Smooth muscle cell (in vitro differentiated cells): ENCODE results near the gene APH1B. TPM values are rescaled to one million over a fixed set of nuclear protein-coding genes. Genes with fewer than 3 reads are reported as not detected.

Experiments used
- DNase-seq: peaks from one replicate; lab custom pipeline; 2025; ENCODE audit not compliant: unreplicated experiment; lab: John Stamatoyannopoulos, UW
- H2AFZ ChIP-seq: fragments of 200-600 bp; sonication (generic); 2 replicates; pipeline ENCODE4 v1.6.0; 2016; ENCODE audit warnings: antibody characterized with exemption, low read depth, mild to moderate bottlenecking
- H3F3A ChIP-seq: fragments of 200-600 bp; sonication (generic); 2 replicates; pipeline ENCODE4 v1.6.0; 2017; ENCODE audit warnings: antibody characterized with exemption, low read depth
- H3K27ac ChIP-seq: fragments of 200-600 bp; sonication (generic); 2 replicates; pipeline ENCODE4 v1.5.1; 2016; ENCODE audit warnings: low read depth, mild to moderate bottlenecking
- H3K27me3 ChIP-seq: fragments of 200-600 bp; sonication (generic); 2 replicates; pipeline ENCODE4 v1.6.1; 2016; ENCODE audit warnings: low read depth, mild to moderate bottlenecking
- H3K36me3 ChIP-seq: fragments of 200-600 bp; sonication (generic); 2 replicates; pipeline ENCODE4 v1.5.1; 2016; ENCODE audit warnings: low read depth
- H3K4me1 ChIP-seq: fragments of 200-600 bp; sonication (generic); 2 replicates; pipeline ENCODE4 v1.5.1; 2016; ENCODE audit warnings: low read depth
- H3K4me2 ChIP-seq: fragments of 200-600 bp; sonication (generic); 2 replicates; pipeline ENCODE4 v1.6.0; 2016; ENCODE audit warnings: mild to moderate bottlenecking
- H3K4me3 ChIP-seq: fragments of 200-600 bp; sonication (generic); 2 replicates; pipeline ENCODE4 v1.5.1; 2016; ENCODE audit warnings: mild to moderate bottlenecking
- H3K79me2 ChIP-seq: fragments of 200-600 bp; sonication (generic); 2 replicates; pipeline ENCODE4 v1.6.0; 2016; ENCODE audit warnings: low read depth, mild to moderate bottlenecking
- H3K9ac ChIP-seq: fragments of 200-600 bp; sonication (generic); 2 replicates; pipeline ENCODE4 v1.6.0; 2016; ENCODE audit warnings: low read depth
- H3K9me3 ChIP-seq: fragments of 200-600 bp; sonication (generic); replicated peaks from 2 replicates; pipeline ENCODE4 v1.5.1; 2016; ENCODE audit warnings: low read depth
- H4K20me1 ChIP-seq: fragments of 200-600 bp; sonication (generic); 2 replicates; pipeline ENCODE4 v1.6.0; 2016; ENCODE audit warnings: low read depth
- CTCF ChIP-seq: fragments of 200-600 bp; sonication (generic); IDR thresholded peaks from 2 replicates; pipeline ENCODE4 v1.5.1; 2017; ENCODE audit warnings: borderline replicate concordance, mild to moderate bottlenecking, antibody characterized with exemption; ENCODE audit not compliant: insufficient read depth, poor library complexity, severe bottlenecking
- WGBS: methylation state at CpG from one replicate; pipeline ENCODE4 v1.1.7; 2016; ENCODE audit warnings: low lambda C conversion rate; 5-methylcytosine and 5-hydroxymethylcytosine counted together
- polyA plus RNA-seq: library from polyadenylated mRNA; unstranded; fragments of >200 nt; fragmentation: Nextera tagmentation; extraction: Ambion mirVana; gene quantifications from 2 replicates; pipeline ENCODE4 v1.2.1, GENCODE V29; 2016
- total RNA-seq: library from RNA; depleted of rRNA; stranded (reverse); fragments of >200 nt; gene quantifications from 2 replicates; pipeline ENCODE4 v1.2.3, GENCODE V29; 2014

The APH1B gene
- total and polyA plus RNA-seq, 2 experiments from 2014 or later, result 14.3 to 15.5 TPM

DNA sequence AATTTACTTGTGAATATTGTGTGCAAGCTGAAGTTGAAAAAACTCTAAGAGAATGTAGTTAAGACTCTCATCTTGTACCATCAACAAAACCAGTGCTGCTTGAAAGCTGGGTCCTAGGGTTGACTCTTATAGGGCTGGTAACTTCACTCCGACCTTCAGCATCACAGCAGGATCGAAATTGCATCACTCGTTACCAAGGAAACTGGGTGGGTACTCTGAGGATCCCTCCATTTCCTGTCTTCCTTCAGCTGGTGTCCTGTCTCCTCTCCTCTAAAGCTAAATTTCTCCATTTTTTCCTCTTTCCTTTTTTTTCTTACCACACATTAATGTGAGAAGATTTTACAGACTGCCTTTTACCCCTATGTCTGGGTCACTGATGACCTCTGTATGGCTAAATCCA is 3.0 kb upstream of the APH1B start:
- WGBS, result 89% methylated on average over 3 of the region's 3 CpGs
- no peak overlapping the region for H3K27ac ChIP-seq

DNA sequence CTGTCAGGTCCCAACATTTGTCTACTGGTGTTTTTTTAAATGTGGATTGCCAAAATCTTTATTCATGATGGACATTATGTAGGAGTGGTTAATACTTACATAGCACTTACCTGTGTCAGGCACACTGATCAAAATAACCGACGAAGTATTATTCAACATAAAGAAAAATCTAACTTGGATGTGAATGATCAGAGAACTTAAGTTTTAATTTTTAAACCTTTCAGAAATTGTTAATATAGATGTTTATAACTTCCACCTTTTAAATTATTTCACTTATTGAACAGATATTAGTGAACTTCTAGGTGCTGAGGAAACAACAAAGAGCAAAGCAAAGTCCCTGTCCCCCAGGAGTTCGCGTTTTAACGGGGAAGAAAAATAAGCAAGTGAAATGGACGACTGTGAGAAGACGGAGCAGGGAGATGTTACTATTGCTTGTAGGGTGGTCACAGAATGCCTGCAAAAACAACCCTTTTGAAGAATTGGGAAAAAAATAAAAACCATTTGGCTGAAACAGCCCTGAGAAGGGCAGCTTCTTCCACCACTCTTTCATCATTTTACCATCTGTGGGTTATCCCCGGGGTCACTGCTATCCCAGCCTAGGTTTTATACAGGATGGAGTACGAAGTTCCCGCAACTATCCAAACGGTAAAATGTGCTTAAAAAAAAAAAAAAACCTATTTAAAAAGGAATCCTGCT is 915 bp upstream of the APH1B start:
- Histone ChIP-seq H2AFZ (peak overlapping the region; percentile 78), H3K79me2 (no peaks in the 10 kb centered on the region), H3K27ac (no peak overlapping the region), H3F3A (peaks cover 12% of the 10 kb centered on the region), H3K9me3 (no peaks in the 10 kb centered on the region), H3K36me3 (no peaks in the 10 kb centered on the region), H3K9ac (peak overlapping the region; percentile 59), H3K4me3 (peak overlapping the region; percentile 94), H3K4me2 (peak overlapping the region; percentile 91), H3K27me3 (no peaks in the 10 kb centered on the region), H4K20me1 (no peaks in the 10 kb centered on the region), H3K4me1 (peaks cover 9% of the 10 kb centered on the region)
- WGBS, result 26% methylated on average over 11 of the region's 11 CpGs
- no peak for DNase-seq
- TF ChIP-seq CTCF, result no peak

More for the DNA sequence above, 3.0 kb upstream of the APH1B start:
- Histone ChIP-seq H2AFZ (no peak overlapping the region), H3K27me3 (no peaks in the 10 kb centered on the region), H3K9me3 (no peaks in the 10 kb centered on the region), H3K4me2 (no peak overlapping the region), H4K20me1 (no peaks in the 10 kb centered on the region), H3K4me3 (no peak overlapping the region), H3K9ac (no peak overlapping the region), H3K4me1 (peaks cover 9% of the 10 kb centered on the region), H3K79me2 (no peaks in the 10 kb centered on the region), H3K36me3 (no peaks in the 10 kb centered on the region), H3F3A (peaks cover 8% of the 10 kb centered on the region)
- DNase-seq, result no peak
- TF ChIP-seq CTCF, result no peak

- DNase-seq, result no peak
- H3F3A ChIP-seq, result peaks cover 12% of the 10 kb centered on the region
- H3K79me2 ChIP-seq, result no peaks in the 10 kb centered on the region
- no peaks in the 10 kb centered on the region for H3K27me3 ChIP-seq
- H3K4me1 ChIP-seq, result peaks cover 9% of the 10 kb centered on the region
- no peak for TF ChIP-seq CTCF
- no peaks in the 10 kb centered on the region for H3K9me3 ChIP-seq
- peak overlapping the region; percentile 94 for H3K4me3 ChIP-seq
- H2AFZ ChIP-seq, result peak overlapping the region; percentile 71
- WGBS, result 9% methylated on average over 17 of the region's 17 CpGs
- H3K27ac ChIP-seq, result no peak overlapping the region
- H3K36me3 ChIP-seq, result no peaks in the 10 kb centered on the region
- peak overlapping the region; percentile 82 for H3K9ac ChIP-seq
- no peaks in the 10 kb centered on the region for H4K20me1 ChIP-seq
- peak overlapping the region; percentile 91 for H3K4me2 ChIP-seq
Measured at GRCh38 chr15:63277893-63278456, 570 bp downstream of the APH1B start.
